ENCODE measurements around the gene FEV. TPM values are rescaled to one million over a fixed set of nuclear protein-coding genes. Genes with fewer than 3 reads are reported as not detected.
A peak's percentile ranks its signal among the peaks of the same experiment; 100 is the strongest.

FEV gene
- total RNA-seq, 4 donors from 2014 or later, result not detected

- no peak overlapping the region for H3K4me3 ChIP-seq
- no peaks in the 10 kb centered on the region for H3K4me1 ChIP-seq
- WGBS, 2 donors (ENCODE audit: low coverage in 1 of 2), result 71% methylated on average over 3 of the region's 13 CpGs; no CpG with 5 or more reads in 1 of the 2 donors
- TF ChIP-seq POLR2A (IDR thresholded peaks at IDR 0.05), result no peak
- TF ChIP-seq POLR2AphosphoS5 (IDR thresholded peaks at IDR 0.05), result no peak
- TF ChIP-seq CTCF (IDR thresholded peaks at IDR 0.05), result no peak
- TF ChIP-seq EP300 (IDR thresholded peaks at IDR 0.05), result no peak
- H3K27ac ChIP-seq, result no peak overlapping the region
- peaks cover 62% of the 10 kb centered on the region for H3K27me3 ChIP-seq
- H3K9me3 ChIP-seq, result no peaks in the 10 kb centered on the region
- no peaks in the 10 kb centered on the region for H3K36me3 ChIP-seq
- ATAC-seq, result peak; percentile 20
Observed at GRCh38 chr2:219028996-219029828, 44.2 kb upstream of the FEV start.

GRCh38 chr2:219028141-219028540, 43.2 kb upstream of the FEV start:
- WGBS, 2 donors (ENCODE audit: low coverage in 1 of 2), result 17% methylated on average over 1 of the region's 5 CpGs; no CpG with 5 or more reads in 1 of the 2 donors
- no peaks in the 10 kb centered on the region for H3K9me3 ChIP-seq
- H3K27me3 ChIP-seq, result peaks cover 56% of the 10 kb centered on the region
- no peak for ATAC-seq
- no peaks in the 10 kb centered on the region for H3K36me3 ChIP-seq
- no peak overlapping the region for H3K4me3 ChIP-seq
- H3K27ac ChIP-seq, result no peak overlapping the region
- TF ChIP-seq EP300 (IDR thresholded peaks at IDR 0.05) (no peak), POLR2AphosphoS5 (IDR thresholded peaks at IDR 0.05) (no peak), POLR2A (IDR thresholded peaks at IDR 0.05) (no peak), CTCF (IDR thresholded peaks at IDR 0.05) (no peak)
- no peaks in the 10 kb centered on the region for H3K4me1 ChIP-seq

- TF ChIP-seq POLR2AphosphoS5 (IDR thresholded peaks at IDR 0.05) (no peak), POLR2A (IDR thresholded peaks at IDR 0.05) (no peak), CTCF (IDR thresholded peaks at IDR 0.05) (no peak), EP300 (IDR thresholded peaks at IDR 0.05) (no peak)
- H3K27ac ChIP-seq, result no peak overlapping the region
- peaks cover 51% of the 10 kb centered on the region for H3K27me3 ChIP-seq
- no peaks in the 10 kb centered on the region for H3K9me3 ChIP-seq
- WGBS, 2 donors (ENCODE audit: low coverage in 1 of 2), result 90 to 100% methylated on average over 1 to 8 of the region's 22 CpGs
- H3K4me3 ChIP-seq, result no peak overlapping the region
- no peak for ATAC-seq
- no peaks in the 10 kb centered on the region for H3K36me3 ChIP-seq
- no peaks in the 10 kb centered on the region for H3K4me1 ChIP-seq
Observed at GRCh38 chr2:219027511-219028055, 42.6 kb upstream of the FEV start.

GRCh38 chr2:219026946-219027345, 42.0 kb upstream of the FEV start:
- TF ChIP-seq EP300 (IDR thresholded peaks at IDR 0.05) (no peak), POLR2A (IDR thresholded peaks at IDR 0.05) (no peak), CTCF (IDR thresholded peaks at IDR 0.05) (no peak), POLR2AphosphoS5 (IDR thresholded peaks at IDR 0.05) (no peak)
- Histone ChIP-seq H3K27ac (no peak overlapping the region), H3K9me3 (no peaks in the 10 kb centered on the region), H3K36me3 (no peaks in the 10 kb centered on the region), H3K4me1 (no peaks in the 10 kb centered on the region), H3K27me3 (peaks cover 49% of the 10 kb centered on the region), H3K4me3 (no peak overlapping the region)
- 56 to 75% methylated on average over 3 to 7 of the region's 7 CpGs for WGBS, 2 donors (ENCODE audit: low coverage in 1 of 2)
- ATAC-seq, result no peak

Data from gastroesophageal sphincter (tissue), 4 donors.